GM19468 (cell line): ENCODE data around the gene PLEKHM2.
"Not testable (repeated sequence)": the region's sequence is repeated elsewhere in the genome, so short reads cannot be mapped to it uniquely, and the experiment has no call there.

Experiments used
- ATAC-seq: cut with Tn5 transposase; IDR thresholded peaks from one replicate; pipeline ENCODE4 v1.9.1; 2021; ENCODE audit warnings: mild to moderate bottlenecking, moderate library complexity, moderate number of reproducible peaks; ENCODE audit not compliant: unreplicated experiment; ENCODE audit errors: extremely low read depth

Gene PLEKHM2

GRCh38 chr1:15684042-15684461 lies at the start of gene PLEKHM2:
Gene PLEKHM2 (plus strand): TSS chr1:15684320. CDS start chr1:15684559, 239 bp downstream.
- no peak for ATAC-seq

- ATAC-seq: no peak
Measured at GRCh38 chr1:15636436-15636835, 47.7 kb upstream of the PLEKHM2 start.

GRCh38 chr1:15637826-15638225 lies 46.3 kb upstream of the PLEKHM2 start:
- no peak for ATAC-seq

GRCh38 chr1:15639262-15639661 lies 44.9 kb upstream of the PLEKHM2 start:
- no peak for ATAC-seq

GRCh38 chr1:15639931-15640330 lies 44.2 kb upstream of the PLEKHM2 start:
- ATAC-seq: no peak

GRCh38 chr1:15640667-15641066 lies 43.5 kb upstream of the PLEKHM2 start:
- no peak for ATAC-seq

- ATAC-seq: no peak
Measured at GRCh38 chr1:15649937-15650336, 34.2 kb upstream of the PLEKHM2 start.

GRCh38 chr1:15650433-15650832 lies 33.7 kb upstream of the PLEKHM2 start:
- no peak for ATAC-seq

- ATAC-seq: not testable (repeated sequence)
Measured at GRCh38 chr1:15652130-15652529, 32.0 kb upstream of the PLEKHM2 start.

GRCh38 chr1:15654091-15654690 lies 29.9 kb upstream of the PLEKHM2 start:
- no peak for ATAC-seq

GRCh38 chr1:15656464-15656863 lies 27.7 kb upstream of the PLEKHM2 start:
- ATAC-seq: no peak

GRCh38 chr1:15657021-15657420 lies 27.1 kb upstream of the PLEKHM2 start:
- ATAC-seq: no peak

GRCh38 chr1:15660151-15660550 lies 24.0 kb upstream of the PLEKHM2 start:
- ATAC-seq: no peak

- ATAC-seq: no peak
Measured at GRCh38 chr1:15662477-15662876, 21.6 kb upstream of the PLEKHM2 start.

GRCh38 chr1:15663925-15664324 lies 20.2 kb upstream of the PLEKHM2 start:
- ATAC-seq: no peak

GRCh38 chr1:15667362-15667761 lies 16.8 kb upstream of the PLEKHM2 start:
- ATAC-seq: no peak

- ATAC-seq: no peak
Measured at GRCh38 chr1:15668089-15668754, 15.9 kb upstream of the PLEKHM2 start.

- ATAC-seq: no peak
Measured at GRCh38 chr1:15669074-15669473, 15.0 kb upstream of the PLEKHM2 start.

- ATAC-seq: no peak
Measured at GRCh38 chr1:15669864-15670263, 14.3 kb upstream of the PLEKHM2 start.

GRCh38 chr1:15671430-15671829 lies 12.7 kb upstream of the PLEKHM2 start:
- ATAC-seq: no peak

GRCh38 chr1:15674386-15675159 lies 9.5 kb upstream of the PLEKHM2 start:
- ATAC-seq: no peak
